HepG2 (cell line): Measurements from ENCODE around the gene CADPS2. TPM values are rescaled to one million over a fixed set of nuclear protein-coding genes. Genes with fewer than 3 reads are reported as not detected.
A peak's percentile ranks its signal among the peaks of the same experiment; 100 is the strongest.

Experiments
- BCL6 ChIP-seq: IDR thresholded peaks from 2 replicates; pipeline ENCODE4 v1.6.1; 2016; ENCODE audit warnings: missing genetic modification reagents, missing compliant biosample characterization
- BRD4 ChIP-seq: sonication (generic); formaldehyde crosslinking; IDR thresholded peaks from 2 replicates; pipeline ENCODE4 v1.4.0; 2020; ENCODE audit warnings: missing genetic modification reagents
- CEBPG ChIP-seq: IDR thresholded peaks from 2 replicates; pipeline ENCODE4 v1.6.1; 2016
- CREM ChIP-seq, 2 experiments: sonication (generic) in 1 of 2; formaldehyde crosslinking in 1 of 2; IDR thresholded peaks; 2 replicates each; pipeline versions ENCODE4 v1.4.0 to v1.6.1; 2016 to 2020; ENCODE audit warnings: antibody characterized with exemption in 1 of 2, mild to moderate bottlenecking in 1 of 2, missing genetic modification reagents in 1 of 2
- FOXP1 ChIP-seq, 2 experiments: fragments of 450-650 bp in 1 of 2; IDR thresholded peaks; 2 replicates each; pipeline ENCODE4 v1.6.1; 2017 to 2018; ENCODE audit warnings: antibody characterized with exemption in 1 of 2
- FUBP1 ChIP-seq: sonication (generic); formaldehyde crosslinking; IDR thresholded peaks from 2 replicates; pipeline ENCODE4 v1.5.1; 2020; ENCODE audit warnings: missing genetic modification reagents, mild to moderate bottlenecking, borderline replicate concordance
- GATA4 ChIP-seq: sonication (generic); IDR thresholded peaks from 2 replicates; pipeline ENCODE4 v1.6.1; 2016; ENCODE audit warnings: antibody characterized with exemption, low read depth, borderline replicate concordance
- GLI4 ChIP-seq: sonication (generic); formaldehyde crosslinking; IDR thresholded peaks from 2 replicates; pipeline ENCODE4 v1.5.1; 2020; ENCODE audit warnings: missing genetic modification reagents, mild to moderate bottlenecking, moderate library complexity, borderline replicate concordance
- HNF4G ChIP-seq, 2 experiments: sonication (generic) in 1 of 2; formaldehyde crosslinking in 1 of 2; IDR thresholded peaks; 2 replicates each; pipeline versions ENCODE4 v1.4.0 to v1.6.1; 2011 to 2020; ENCODE audit warnings: borderline replicate concordance in 2 of 2, low read depth in 2 of 2, mild to moderate bottlenecking in 2 of 2, low read length in 1 of 2, missing genetic modification reagents in 1 of 2, moderate library complexity in 1 of 2
- HNRNPL ChIP-seq: fragments of 200-400 bp; formaldehyde crosslinking; IDR thresholded peaks from 2 replicates; pipeline ENCODE4 v1.6.1; 2017; ENCODE audit warnings: mild to moderate bottlenecking, low read depth, low read length
- KDM6A ChIP-seq: IDR thresholded peaks from 2 replicates; pipeline ENCODE4 v1.6.1; 2016; ENCODE audit warnings: low read depth
- NFE2 ChIP-seq: sonication (generic); formaldehyde crosslinking; IDR thresholded peaks from 2 replicates; pipeline ENCODE4 v1.4.0; 2020; ENCODE audit warnings: missing genetic modification reagents
- NFE2L2 ChIP-seq: fragments of 150-350 bp; IDR thresholded peaks from 2 replicates; pipeline ENCODE4 v1.6.1; 2014; ENCODE audit warnings: low read length
- NR2F6 ChIP-seq, 2 experiments: IDR thresholded peaks; 2 replicates each; pipeline ENCODE4 v1.6.1; 2016; ENCODE audit warnings: antibody characterized with exemption in 1 of 2, mild to moderate bottlenecking in 1 of 2
- STAG1 ChIP-seq: sonication (generic); formaldehyde crosslinking; IDR thresholded peaks from 2 replicates; pipeline ENCODE4 v1.4.0; 2020; ENCODE audit warnings: missing genetic modification reagents
- STAT5B ChIP-seq: sonication (generic); formaldehyde crosslinking; IDR thresholded peaks from 2 replicates; pipeline ENCODE4 v1.4.0; 2020; ENCODE audit warnings: missing genetic modification reagents
- TCF7 ChIP-seq: sonication (generic); IDR thresholded peaks from 2 replicates; pipeline ENCODE4 v1.6.1; 2016; ENCODE audit warnings: antibody characterized with exemption, low read depth
- ZNF430 ChIP-seq: sonication (generic); formaldehyde crosslinking; IDR thresholded peaks from 2 replicates; pipeline ENCODE4 v1.9.0; 2021; ENCODE audit warnings: mild to moderate bottlenecking, missing genetic modification reagents
- ZNF598 ChIP-seq: sonication (generic); formaldehyde crosslinking; IDR thresholded peaks from 2 replicates; pipeline ENCODE4 v1.5.1; 2020; ENCODE audit warnings: mild to moderate bottlenecking, missing genetic modification reagents, borderline replicate concordance
- ZNF788 ChIP-seq: sonication (generic); formaldehyde crosslinking; IDR thresholded peaks from 2 replicates; pipeline ENCODE4 v1.5.0; 2020; ENCODE audit warnings: mild to moderate bottlenecking, missing genetic modification reagents, borderline replicate concordance
- polyA plus RNA-seq, 8 experiments: library from polyadenylated mRNA; depleted of rRNA in 3 of 8; stranded (reverse) in 7 of 8; unstranded in 1 of 8; fragments of >200 nt; fragmentation: Illumina TruSeq in 4 of 8; extraction: Trizol in 4 of 8; gene quantifications; 2 replicates each; pipeline versions ENCODE4 v1.2.1 to v1.2.3, GENCODE V29; 2011 to 2016; ENCODE audit warnings: low read depth in 4 of 8, missing spikeins in 1 of 8, mixed read lengths in 1 of 8; ENCODE audit not compliant: insufficient read depth in 1 of 8
- total RNA-seq, 5 experiments: library from RNA; depleted of rRNA; stranded (reverse); fragments of >200 nt; fragmentation: Illumina TruSeq; extraction: Trizol; gene quantifications; 2 replicates each; pipeline ENCODE4 v1.2.3, GENCODE V29; 2016; ENCODE audit warnings: low read depth in 1 of 5
- TF ChIP-seq, protein P1 (sequence below): sonication (generic); formaldehyde crosslinking; conservative IDR thresholded peaks from 2 replicates; pipeline ENCODE4 v1.4.0; 2020; ENCODE audit warnings: mild to moderate bottlenecking, missing genetic modification reagents, moderate library complexity
- TF ChIP-seq, protein P2 (sequence below): sonication (generic); formaldehyde crosslinking; IDR thresholded peaks from 2 replicates; pipeline ENCODE4 v1.8.0; 2022; ENCODE audit warnings: missing genetic modification reagents, mild to moderate bottlenecking, borderline replicate concordance
- TF ChIP-seq, protein P3 (sequence below): sonication (generic); formaldehyde crosslinking; IDR thresholded peaks from 2 replicates; pipeline ENCODE4 v1.5.0; 2020; ENCODE audit warnings: missing genetic modification reagents

Gene CADPS2
- total and polyA plus RNA-seq, 2 of the 13 experiments (the other 11 are each of a cell fraction or from before 2014, with no cell fraction given), result 17.6 to 43.8 TPM

DNA sequence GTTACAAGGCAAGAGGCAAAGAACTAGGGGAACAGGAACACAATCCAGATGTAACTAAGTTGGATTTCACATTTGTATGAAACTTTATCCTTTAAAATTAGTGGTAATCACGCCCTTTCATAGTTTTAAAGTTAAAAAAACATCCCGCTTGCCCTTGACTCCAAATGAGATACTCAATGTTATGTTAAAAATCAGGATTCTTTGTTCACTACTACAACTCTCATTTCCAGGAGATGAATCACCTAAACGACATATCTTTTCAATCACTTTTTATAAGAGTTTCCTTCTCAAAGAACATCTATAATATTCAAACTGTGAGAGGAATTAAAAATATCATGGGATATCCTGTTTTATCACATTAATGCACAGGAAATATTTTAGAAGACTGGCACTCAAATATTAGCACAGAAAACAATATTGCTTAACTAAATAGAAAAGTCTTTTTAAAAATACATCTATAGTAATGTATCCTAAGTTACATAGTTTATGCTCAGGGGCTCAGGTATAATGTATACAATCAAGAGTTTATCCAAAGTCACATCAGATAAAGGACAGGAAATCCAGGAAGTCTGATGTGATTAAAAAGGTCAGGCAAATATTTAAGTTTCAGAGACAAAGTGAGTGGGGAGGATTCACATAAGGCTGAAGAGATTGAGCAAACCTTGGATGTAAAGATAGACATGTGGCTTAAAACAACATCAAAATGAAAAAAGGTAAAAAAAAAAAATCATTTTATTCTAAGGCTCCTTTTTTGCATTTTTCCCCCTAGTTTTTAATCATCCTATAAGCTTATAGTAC is 41.9 kb downstream of the CADPS2 start (continued):
- TF ChIP-seq ZNF788 (CRISPR knock-in tag) (no peak), NFE2 (CRISPR knock-in tag) (no peak), HNRNPL (no peak), BRD4 (no peak), GATA4 (peak; percentile 39; the same call in 1 of the 2 replicates), NFE2L2 (no peak), STAT5B (no peak), ZNF598 (CRISPR knock-in tag) (no peak), FOXP1 (IDR thresholded peaks at IDR 0.05) (no peak), FOXP1 (CRISPR knock-in tag; IDR thresholded peaks at IDR 0.05) (peak; percentile 40; the same call in 1 of the 2 replicates), GLI4 (no peak), KDM6A (no peak), NR2F6 (IDR thresholded peaks at IDR 0.05) (peak; percentile 70), NR2F6 (CRISPR knock-in tag; IDR thresholded peaks at IDR 0.05) (peak; percentile 82), FUBP1 (CRISPR knock-in tag) (no peak), CREM (IDR thresholded peaks at IDR 0.05) (peak; percentile 15; the same call in 1 of the 2 replicates), CREM (CRISPR knock-in tag; IDR thresholded peaks at IDR 0.05) (no peak), BCL6 (CRISPR knock-in tag) (peak; percentile 35; the same call in 1 of the 2 replicates), HNF4G (IDR thresholded peaks at IDR 0.05; ENCODE audit: borderline replicate concordance, low read depth, low read length) (no peak), HNF4G (CRISPR knock-in tag; IDR thresholded peaks at IDR 0.05; ENCODE audit: borderline replicate concordance, low read depth) (no peak), STAG1 (CRISPR knock-in tag) (no peak), TCF7 (no peak), CEBPG (peak; percentile 54), ZNF430 (CRISPR knock-in tag) (no peak)
- TF ChIP-seq, protein P1, sequence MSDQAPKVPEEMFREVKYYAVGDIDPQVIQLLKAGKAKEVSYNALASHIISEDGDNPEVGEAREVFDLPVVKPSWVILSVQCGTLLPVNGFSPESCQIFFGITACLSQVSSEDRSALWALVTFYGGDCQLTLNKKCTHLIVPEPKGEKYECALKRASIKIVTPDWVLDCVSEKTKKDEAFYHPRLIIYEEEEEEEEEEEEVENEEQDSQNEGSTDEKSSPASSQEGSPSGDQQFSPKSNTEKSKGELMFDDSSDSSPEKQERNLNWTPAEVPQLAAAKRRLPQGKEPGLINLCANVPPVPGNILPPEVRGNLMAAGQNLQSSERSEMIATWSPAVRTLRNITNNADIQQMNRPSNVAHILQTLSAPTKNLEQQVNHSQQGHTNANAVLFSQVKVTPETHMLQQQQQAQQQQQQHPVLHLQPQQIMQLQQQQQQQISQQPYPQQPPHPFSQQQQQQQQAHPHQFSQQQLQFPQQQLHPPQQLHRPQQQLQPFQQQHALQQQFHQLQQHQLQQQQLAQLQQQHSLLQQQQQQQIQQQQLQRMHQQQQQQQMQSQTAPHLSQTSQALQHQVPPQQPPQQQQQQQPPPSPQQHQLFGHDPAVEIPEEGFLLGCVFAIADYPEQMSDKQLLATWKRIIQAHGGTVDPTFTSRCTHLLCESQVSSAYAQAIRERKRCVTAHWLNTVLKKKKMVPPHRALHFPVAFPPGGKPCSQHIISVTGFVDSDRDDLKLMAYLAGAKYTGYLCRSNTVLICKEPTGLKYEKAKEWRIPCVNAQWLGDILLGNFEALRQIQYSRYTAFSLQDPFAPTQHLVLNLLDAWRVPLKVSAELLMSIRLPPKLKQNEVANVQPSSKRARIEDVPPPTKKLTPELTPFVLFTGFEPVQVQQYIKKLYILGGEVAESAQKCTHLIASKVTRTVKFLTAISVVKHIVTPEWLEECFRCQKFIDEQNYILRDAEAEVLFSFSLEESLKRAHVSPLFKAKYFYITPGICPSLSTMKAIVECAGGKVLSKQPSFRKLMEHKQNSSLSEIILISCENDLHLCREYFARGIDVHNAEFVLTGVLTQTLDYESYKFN (CRISPR knock-in tag), result peak; percentile 48
- TF ChIP-seq, protein P2, sequence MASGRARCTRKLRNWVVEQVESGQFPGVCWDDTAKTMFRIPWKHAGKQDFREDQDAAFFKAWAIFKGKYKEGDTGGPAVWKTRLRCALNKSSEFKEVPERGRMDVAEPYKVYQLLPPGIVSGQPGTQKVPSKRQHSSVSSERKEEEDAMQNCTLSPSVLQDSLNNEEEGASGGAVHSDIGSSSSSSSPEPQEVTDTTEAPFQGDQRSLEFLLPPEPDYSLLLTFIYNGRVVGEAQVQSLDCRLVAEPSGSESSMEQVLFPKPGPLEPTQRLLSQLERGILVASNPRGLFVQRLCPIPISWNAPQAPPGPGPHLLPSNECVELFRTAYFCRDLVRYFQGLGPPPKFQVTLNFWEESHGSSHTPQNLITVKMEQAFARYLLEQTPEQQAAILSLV (CRISPR knock-in tag), result no peak
- TF ChIP-seq, protein P3, sequence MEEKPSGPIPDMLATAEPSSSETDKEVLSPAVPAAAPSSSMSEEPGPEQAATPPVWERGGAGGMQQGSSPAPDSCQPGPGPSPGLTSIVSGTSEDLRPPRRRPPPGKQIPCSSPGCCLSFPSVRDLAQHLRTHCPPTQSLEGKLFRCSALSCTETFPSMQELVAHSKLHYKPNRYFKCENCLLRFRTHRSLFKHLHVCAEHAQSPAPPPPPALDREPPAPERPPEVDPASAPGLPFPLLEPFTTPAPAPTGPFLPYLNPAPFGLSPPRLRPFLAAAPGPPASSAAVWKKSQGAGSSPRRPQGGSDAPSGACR (CRISPR knock-in tag), result no peak
